Right forelimb (tissue), 1 donor: ENCODE results near the gene DRC1.
"Not testable (repeated sequence)": the region's sequence is repeated elsewhere in the genome, so short reads cannot be mapped to it uniquely, and the experiment has no call there.

ENCODE experiments used
- DNase-seq: peaks from one replicate; pipeline ENCODE4 v3.0.0-alpha.2; 2018

The DRC1 gene

GRCh38 chr2:26464390-26465265 is 62.9 kb downstream of the DRC1 start:
- DNase-seq: no peak

GRCh38 chr2:26465266-26465925 is 63.7 kb downstream of the DRC1 start:
- no peak for DNase-seq

DNA sequence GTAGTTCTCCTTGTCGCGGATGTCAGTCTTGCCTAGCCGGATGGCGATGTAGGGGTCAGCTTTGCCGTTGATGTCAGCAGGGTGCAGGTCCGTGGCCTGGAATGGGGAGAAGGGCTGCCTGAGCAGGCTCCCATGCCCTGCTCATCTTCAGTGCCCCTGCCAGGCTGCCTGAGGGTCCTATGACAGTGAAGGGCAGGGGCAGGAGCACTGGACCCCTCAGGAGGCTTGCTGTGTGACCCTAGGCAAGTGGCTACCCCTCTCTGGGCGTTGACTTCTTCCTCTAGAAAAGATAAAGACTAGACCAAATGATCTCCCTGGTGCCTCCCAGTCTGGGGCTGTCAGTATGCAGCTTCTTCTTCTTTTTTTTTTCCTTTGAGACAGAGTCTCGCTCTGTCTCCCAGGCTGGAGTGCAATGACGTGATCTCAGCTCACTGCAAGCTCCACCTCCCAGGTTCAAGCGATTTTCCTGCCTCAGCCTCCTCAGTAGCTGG is 64.3 kb downstream of the DRC1 start:
- no peak for DNase-seq

GRCh38 chr2:26466662-26467310 is 65.1 kb downstream of the DRC1 start:
- DNase-seq: no peak

DNA sequence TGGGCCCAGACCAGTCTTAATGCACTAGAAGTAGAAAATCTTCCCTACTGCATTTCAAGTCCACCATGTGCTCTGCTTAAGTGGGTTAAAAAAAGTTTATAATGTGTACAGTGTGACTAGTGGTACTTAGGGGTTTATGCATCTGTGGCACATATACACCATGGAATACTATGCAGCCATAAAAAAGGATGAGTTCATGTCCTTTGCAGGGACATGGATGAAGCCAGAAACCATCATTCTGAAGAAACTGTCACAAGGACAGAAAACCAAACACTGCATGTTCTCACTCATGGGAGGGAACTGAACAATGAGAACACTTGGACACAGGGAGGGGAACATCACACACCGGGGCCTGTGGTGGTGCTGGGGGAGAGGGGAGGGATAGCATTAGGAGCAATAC is 66.8 kb downstream of the DRC1 start:
- DNase-seq: not testable (repeated sequence)

DNA sequence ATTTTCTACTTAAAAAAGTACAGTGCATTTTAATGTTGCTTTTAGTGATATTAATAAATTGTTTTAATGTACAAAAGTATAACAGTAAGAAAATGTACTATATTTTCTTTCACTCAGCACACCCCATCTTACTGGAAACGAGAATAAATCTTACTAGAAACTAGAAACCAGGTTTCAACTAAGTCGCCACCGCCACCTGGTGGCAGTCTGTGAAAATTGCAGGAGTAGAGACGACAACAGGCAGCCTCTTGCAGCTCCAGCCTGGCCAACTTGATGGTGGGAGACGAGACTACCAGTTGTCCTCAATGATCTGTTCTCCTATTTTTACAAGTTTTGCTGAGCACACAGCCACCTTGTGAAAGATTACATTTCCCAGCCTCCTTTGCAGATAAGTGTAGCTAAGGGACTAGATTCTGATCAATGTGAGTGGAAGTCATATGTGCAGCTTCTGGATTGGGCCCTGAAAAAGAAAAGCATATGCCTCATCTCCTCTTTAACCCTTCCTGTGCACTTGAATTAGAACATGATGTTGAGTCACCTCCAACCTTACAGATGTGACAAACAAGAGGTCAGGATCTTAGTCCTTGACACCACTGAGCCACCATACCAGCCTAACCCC is 67.5 kb downstream of the DRC1 start:
- no peak for DNase-seq

GRCh38 chr2:26469955-26470354 is 68.2 kb downstream of the DRC1 start:
- no peak for DNase-seq

- no peak for DNase-seq
These were observed 69.0 kb downstream of the DRC1 start for GRCh38 chr2:26470601-26471260.

GRCh38 chr2:26471289-26471688 is 69.6 kb downstream of the DRC1 start:
- no peak for DNase-seq

DNA sequence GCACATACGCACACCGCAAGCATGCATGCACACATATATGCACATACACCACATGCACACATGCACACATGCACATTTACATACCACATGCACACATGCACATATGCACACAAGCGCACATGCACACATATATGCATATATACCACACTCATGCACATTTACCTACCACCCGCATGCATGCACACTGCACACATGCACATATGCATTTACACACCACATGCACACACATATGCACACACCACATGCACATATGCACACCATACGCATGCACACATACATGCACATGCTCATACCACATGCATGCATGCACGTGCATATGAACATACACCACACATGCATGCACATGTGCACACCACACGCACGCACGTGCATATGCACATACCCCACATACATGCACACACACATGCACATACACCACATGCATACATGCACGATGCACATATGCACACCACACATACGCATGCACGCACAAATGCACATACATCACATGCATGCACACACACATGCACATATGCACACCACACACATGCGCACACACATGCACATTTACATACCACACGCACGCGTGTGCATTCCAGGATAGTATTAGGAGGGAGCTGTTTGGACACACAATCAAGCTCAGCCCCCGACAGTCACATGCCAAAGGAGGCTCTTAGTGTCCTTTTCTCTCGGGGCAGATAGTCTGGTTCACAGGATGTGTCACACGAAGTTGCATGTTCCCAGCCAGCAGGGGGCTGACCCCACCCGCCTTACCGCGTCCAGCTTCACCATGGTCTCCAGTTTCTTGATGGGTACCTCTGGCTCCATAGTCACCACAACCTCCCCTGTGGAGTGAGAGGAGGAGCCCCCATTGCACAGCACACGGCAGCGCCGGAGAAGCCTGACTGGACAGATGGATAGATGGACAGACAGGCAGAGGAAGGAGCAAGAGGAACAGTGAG is 70.3 kb downstream of the DRC1 start:
- DNase-seq: no peak

DNA sequence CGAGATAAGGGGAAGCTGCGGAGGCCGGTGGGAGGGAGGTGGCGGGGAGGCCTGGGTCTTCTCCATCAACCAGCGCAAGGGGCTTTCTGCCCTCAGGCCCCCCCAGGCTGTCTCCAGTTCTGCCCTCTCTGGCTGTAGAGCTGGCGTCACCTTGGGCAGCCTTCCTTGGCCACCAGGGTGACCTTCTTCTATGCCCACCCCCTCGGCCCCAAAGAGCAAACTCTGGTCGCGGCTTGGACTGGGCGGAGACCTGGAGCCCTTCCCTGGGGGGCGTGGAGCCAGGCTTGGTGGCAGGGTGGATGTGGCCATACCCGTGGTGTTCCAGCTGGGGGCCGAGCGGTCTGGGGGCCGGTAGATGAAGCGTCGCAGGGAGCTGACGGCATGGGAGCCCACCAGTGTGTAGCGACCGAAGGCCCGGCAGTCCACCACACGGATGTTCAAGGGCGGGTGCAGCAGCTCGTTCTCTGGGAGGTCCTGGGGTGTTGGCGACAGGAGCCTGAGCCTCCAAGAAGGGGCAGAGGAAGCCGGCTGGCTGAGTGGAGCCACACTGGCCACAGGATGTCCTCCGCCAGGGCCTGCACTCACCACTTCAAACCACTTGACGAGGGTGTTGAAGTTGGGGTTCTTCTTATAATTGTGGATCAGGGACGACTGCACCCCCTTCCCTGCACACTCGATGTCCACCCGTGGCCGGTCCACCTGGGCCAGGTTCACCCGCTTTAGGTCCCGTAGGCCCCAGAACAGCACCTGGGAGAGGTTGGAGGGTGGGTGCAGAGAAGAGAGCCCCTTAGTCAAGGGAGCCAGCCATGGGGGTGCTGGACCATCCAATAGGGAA is 71.3 kb downstream of the DRC1 start:
- no peak for DNase-seq

GRCh38 chr2:26473796-26474195 is 72.1 kb downstream of the DRC1 start:
- DNase-seq: no peak

GRCh38 chr2:26474261-26474785 is 72.6 kb downstream of the DRC1 start:
- DNase-seq: no peak

DNA sequence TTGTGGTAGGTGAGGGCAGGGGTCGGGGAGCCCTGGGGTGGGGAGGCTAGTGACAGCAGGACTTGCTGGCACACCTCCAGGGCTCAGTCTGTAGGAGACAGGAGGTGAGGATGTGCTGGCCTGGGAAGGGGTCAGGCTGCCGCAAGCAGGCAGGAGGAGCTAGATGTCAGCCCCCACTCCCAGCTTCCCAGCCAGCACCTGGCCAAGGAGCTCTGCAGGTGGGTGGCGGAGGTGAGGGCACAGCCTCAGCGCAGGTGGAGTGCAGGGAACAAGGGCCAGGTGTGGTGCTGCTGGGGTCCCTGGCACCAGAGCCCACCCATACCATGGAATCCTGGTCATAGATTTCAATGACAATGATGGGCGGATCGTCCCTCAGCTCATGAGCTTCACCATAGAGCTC is 73.3 kb downstream of the DRC1 start:
- DNase-seq: no peak

DNA sequence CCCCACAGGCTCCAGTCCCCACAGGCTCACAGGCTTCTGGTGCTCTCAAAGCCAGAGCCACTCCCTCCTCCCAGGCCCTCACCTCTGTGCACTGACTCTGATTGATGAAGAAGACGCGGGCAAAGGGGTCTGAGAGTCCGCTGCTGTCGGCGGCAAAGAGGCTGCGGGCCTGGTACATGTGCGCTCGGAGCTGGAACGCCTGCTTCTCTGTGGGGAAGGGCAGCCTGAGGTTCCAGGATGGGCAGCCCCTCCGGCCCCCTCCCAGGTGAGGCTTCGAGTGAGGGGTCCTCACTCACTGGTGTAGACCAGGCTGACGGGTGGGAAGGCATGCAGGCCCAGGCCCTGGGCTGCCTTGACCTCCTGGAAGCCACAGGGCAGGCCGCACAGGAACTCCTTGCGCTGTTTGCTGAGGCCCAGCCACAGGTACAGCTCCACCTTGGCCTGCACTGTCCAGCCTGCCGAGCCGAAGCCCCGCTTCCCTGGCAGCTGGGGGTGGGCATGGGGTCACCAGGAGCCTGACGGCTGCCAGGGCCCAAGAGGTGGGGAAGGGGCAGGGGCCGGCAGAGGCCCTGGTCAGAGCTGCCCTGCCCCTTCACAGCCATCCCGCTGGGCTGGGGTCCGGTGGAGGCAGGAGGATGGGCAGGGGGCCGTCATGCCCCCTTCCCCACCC is 74.2 kb downstream of the DRC1 start:
- DNase-seq: no peak

GRCh38 chr2:26477126-26477910 is 75.6 kb downstream of the DRC1 start:
- no peak for DNase-seq

- peak; percentile 75 for DNase-seq
These were observed 76.2 kb downstream of the DRC1 start, which contains the start of gene OTOF for GRCh38 chr2:26477911-26478253. Gene OTOF (minus strand): TSS chr2:26478124.

- no peak for DNase-seq
These were observed 76.6 kb downstream of the DRC1 start for GRCh38 chr2:26478366-26478765.
